K562 (cell line): ENCODE measurements around the gene CA5B. TPM values are rescaled to one million over a fixed set of nuclear protein-coding genes. Genes with fewer than 3 reads are reported as not detected.
A peak's percentile ranks its signal among the peaks of the same experiment; 100 is the strongest.

Source experiments
- ATAC-seq: fragments of 200-7000 bp; cut with Tn5 transposase; 3 replicates; pipeline ENCODE4 v1.9.1; 2020; ENCODE audit warnings: moderate library complexity
- Bru-seq: library from RNA; stranded (reverse); fragments of 400-500 nt; gene quantifications from one replicate; lab custom pipeline; 2021; lab: Mats Ljungman, UMichigan
- BruChase-seq, 2 experiments: library from RNA; stranded (reverse); fragments of 400-500 nt; gene quantifications; one replicate each; lab custom pipeline; 2021; lab: Mats Ljungman, UMichigan
- BruUV-seq: library from RNA; stranded (reverse); fragments of 400-500 nt; replicated peaks from 2 replicates; lab custom pipeline; 2021; lab: Mats Ljungman, UMichigan
- CTCF ChIA-PET: fragments of 300-600 bp; formaldehyde crosslinking; extraction: SDS; loops from one replicate; lab custom pipeline; 2021; ENCODE audit warnings: low intra/inter-chr PET ratio; lab: Yijun Ruan, JAX
- POLR2A ChIA-PET: fragments of 300-600, 350-650 bp; sonication (Branson Sonifier 250); formaldehyde crosslinking; extraction: SDS; loops from one replicate; lab custom pipeline; 2021; ENCODE audit warnings: antibody characterized with exemption, inconsistent platforms; lab: Yijun Ruan, JAX
- DNase-seq, 4 experiments: peaks; one replicate each; pipeline versions ENCODE4 v3.0.0 to v3.0.0-alpha.2; 2011 to 2018; ENCODE audit warnings: low spot score in 3 of 4, mixed read lengths in 3 of 4; ENCODE audit errors: extremely low read depth in 1 of 4
- FAIRE-seq: peaks from 2 replicates; lab custom pipeline; 2011; peaks lifted over from hg19 to GRCh38; lab: Jason Lieb, UNC
- H2AFZ ChIP-seq: 2 replicates; pipeline ENCODE4 v1.6.0; 2011; ENCODE audit warnings: low read depth, low read length, control low read depth, inconsistent platforms
- H3K27ac ChIP-seq: fragments of 200-600 bp; 3 replicates; pipeline ENCODE4 v1.8.0; 2011; ENCODE audit warnings: low read depth, mild to moderate bottlenecking, control low read depth, inconsistent platforms, low read length, moderate library complexity, mixed read lengths; ENCODE audit errors: extremely low read depth
- H3K27me3 ChIP-seq, 2 experiments: fragments of 300-600 bp in 1 of 2; 2 replicates in 1 of 2; 3 replicates in 1 of 2; pipeline versions ENCODE4 v1.6.0 to v1.8.0; 2011; ENCODE audit warnings: inconsistent platforms in 2 of 2, low read length in 2 of 2, mild to moderate bottlenecking in 1 of 2, mixed read lengths in 1 of 2, moderate library complexity in 1 of 2; ENCODE audit not compliant: control insufficient read depth in 2 of 2, insufficient read depth in 2 of 2
- H3K36me3 ChIP-seq: fragments of 300-600 bp; 3 replicates; pipeline ENCODE4 v1.8.0; 2011; ENCODE audit warnings: mild to moderate bottlenecking, low read length, inconsistent platforms; ENCODE audit not compliant: control insufficient read depth, insufficient read depth
- H3K4me1 ChIP-seq, 2 experiments: fragments of 200-600 bp in 1 of 2; replicated peaks in 1 of 2; 2 replicates in 1 of 2; 3 replicates in 1 of 2; pipeline versions ENCODE4 v1.5.1 to v1.8.0; 2011; ENCODE audit warnings: inconsistent platforms in 2 of 2, low read length in 2 of 2, mild to moderate bottlenecking in 1 of 2, mixed read lengths in 1 of 2, moderate library complexity in 1 of 2; ENCODE audit not compliant: control insufficient read depth in 2 of 2, insufficient read depth in 2 of 2
- H3K4me2 ChIP-seq: 2 replicates; pipeline ENCODE4 v1.6.1; 2011; ENCODE audit warnings: low read length, control low read depth, inconsistent platforms, mixed read lengths; ENCODE audit not compliant: insufficient read depth
- H3K4me3 ChIP-seq: fragments of 200-600 bp; sonication (generic), shearing (Covaris generic); 2 replicates; pipeline ENCODE4 v1.5.1; 2016; ENCODE audit warnings: control low read depth, inconsistent platforms
- H3K79me2 ChIP-seq: fragments of 200-600 bp; 3 replicates; pipeline ENCODE4 v1.8.0; 2011; ENCODE audit warnings: low read length, inconsistent platforms; ENCODE audit not compliant: control insufficient read depth, insufficient read depth
- H3K9ac ChIP-seq, 2 experiments: 2 replicates each; pipeline versions ENCODE4 v1.6.0 to v1.6.1; 2011; ENCODE audit warnings: low read depth in 2 of 2, low read length in 2 of 2, control low read depth in 1 of 2, inconsistent platforms in 1 of 2, mild to moderate bottlenecking in 1 of 2, mixed read lengths in 1 of 2; ENCODE audit not compliant: insufficient read depth in 1 of 2
- H3K9me1 ChIP-seq: one replicate; pipeline ENCODE4 v1.6.0; 2011; ENCODE audit warnings: inconsistent platforms, mild to moderate bottlenecking, low read length, moderate library complexity; ENCODE audit not compliant: control insufficient read depth, insufficient read depth
- H3K9me3 ChIP-seq: replicated peaks from 2 replicates; pipeline ENCODE4 v1.5.1; 2011; ENCODE audit warnings: low read depth, low read length, inconsistent platforms; ENCODE audit not compliant: control insufficient read depth, insufficient read depth
- H4K20me1 ChIP-seq: replicated peaks from 2 replicates; pipeline ENCODE4 v1.6.1; 2011; ENCODE audit warnings: low read length, inconsistent platforms, mixed read lengths; ENCODE audit not compliant: control insufficient read depth, insufficient read depth
- E2F1 ChIP-seq: sonication (generic); formaldehyde crosslinking; IDR thresholded peaks from 2 replicates; pipeline ENCODE4 v1.8.1; 2023; ENCODE audit warnings: mild to moderate bottlenecking, missing genetic modification reagents, moderate library complexity
- E2F3 ChIP-seq: fragments of 250-450 bp; sonication (Bioruptor Pico); IDR thresholded peaks from 2 replicates; pipeline ENCODE4 v1.4.0; 2020; ENCODE audit warnings: mild to moderate bottlenecking
- FOXP4 ChIP-seq: sonication (generic); formaldehyde crosslinking; IDR thresholded peaks from 2 replicates; pipeline ENCODE4 v1.8.0; 2022; ENCODE audit warnings: mild to moderate bottlenecking, missing genetic modification reagents, borderline replicate concordance
- HLTF ChIP-seq: fragments of 450-650 bp; IDR thresholded peaks from 2 replicates; pipeline ENCODE4 v1.6.1; 2016
- NRF1 ChIP-seq, 2 experiments: fragments of 450-650 bp; IDR thresholded peaks in 1 of 2; conservative IDR thresholded peaks in 1 of 2; 2 replicates each; pipeline ENCODE4 v1.6.1; 2014; ENCODE audit warnings: mild to moderate bottlenecking in 2 of 2
- POLR3G ChIP-seq: IDR thresholded peaks from 2 replicates; pipeline ENCODE4 v1.6.1; 2011; ENCODE audit not compliant: insufficient read length, insufficient replicate concordance; ENCODE audit errors: extremely low read depth
- STAT5B ChIP-seq: fragments of 250-450 bp; sonication (Bioruptor Pico); IDR thresholded peaks from 2 replicates; pipeline ENCODE4 v1.8.0; 2021; ENCODE audit warnings: mild to moderate bottlenecking, inconsistent platforms
- TSC22D4 ChIP-seq: fragments of 450-650 bp; IDR thresholded peaks from 2 replicates; pipeline ENCODE4 v1.6.1; 2016; ENCODE audit warnings: missing genetic modification characterization, missing biosample characterization, control low read depth
- ZC3H8 ChIP-seq: fragments of 450-650 bp; IDR thresholded peaks from 2 replicates; pipeline ENCODE4 v1.6.1; 2017
- ZNF740 ChIP-seq, 3 experiments: fragments of 200-800 bp in 1 of 3; sonication (Bioruptor generic) in 1 of 3; sonication (generic) in 1 of 3; formaldehyde crosslinking in 1 of 3; IDR thresholded peaks; 2 replicates each; pipeline versions ENCODE4 v1.6.1 to v1.8.0; 2016 to 2022; ENCODE audit warnings: mild to moderate bottlenecking in 2 of 3, missing compliant biosample characterization in 2 of 3, missing genetic modification characterization in 2 of 3, missing genetic modification reagents in 1 of 3
- WGBS: fragments of 100-300 bp; shearing (Covaris generic); methylation state at CpG from one replicate; pipeline ENCODE4 v1.1.6; 2016; ENCODE audit warnings: low coverage, mixed read lengths; ENCODE audit not compliant: insufficient coverage; ENCODE audit errors: missing lambda C conversion rate; 5-methylcytosine and 5-hydroxymethylcytosine counted together
- in situ Hi-C: fragments of 300-500 bp; cut with MboI; formaldehyde crosslinking; loops from 4 replicates; pipeline ENCODE4 v1.15.0; 2018; ENCODE audit warnings: inconsistent platforms, mixed read lengths
- intact Hi-C: fragments of 100-400 bp; cut with micrococcal nuclease; formaldehyde crosslinking; loops from 2 replicates; pipeline ENCODE4 v1.14.2; 2022
- long read RNA-seq, 3 experiments: library from polyadenylated mRNA in 2 of 3; library from RNA in 1 of 3; unstranded in 2 of 3; stranded (forward) in 1 of 3; transcript quantifications; one replicate each; pipeline ENCODE4 v2.0.0, GENCODE V29; 2019 to 2022
- polyA minus RNA-seq, 3 experiments: library from RNA; depleted of rRNA, polyadenylated mRNA; stranded (reverse); fragments of >200 nt; gene quantifications; 2 replicates each; pipeline ENCODE4 v1.2.3, GENCODE V29; 2011
- polyA plus RNA-seq, 8 experiments: library from polyadenylated mRNA; depleted of rRNA in 4 of 8; stranded (reverse) in 5 of 8; unstranded in 3 of 8; fragments of >200 nt; fragmentation: Nextera tagmentation in 2 of 8; fragmentation: Illumina TruSeq in 1 of 8; extraction: Ambion mirVana in 2 of 8; extraction: Trizol in 1 of 8; gene quantifications; 2 replicates each; pipeline versions ENCODE4 v1.2.1 to v1.2.3, GENCODE V29; 2011 to 2014; ENCODE audit warnings: inconsistent platforms in 1 of 8, missing spikeins in 1 of 8
- total RNA-seq, 7 experiments: library from RNA; depleted of rRNA in 6 of 7; stranded (reverse); fragments of >200 nt in 6 of 7; fragmentation: Illumina TruSeq in 2 of 7; extraction: Trizol in 2 of 7; gene quantifications; 2 replicates each; pipeline versions ENCODE4 v1.2.1 to v1.2.3, GENCODE V29; 2011 to 2021; ENCODE audit warnings: low replicate concordance in 1 of 7

Gene CA5B
- total RNA-seq (2011; cell fraction: chromatin; rRNA removed; ENCODE audit: low replicate concordance): 19.0 and 28.7 TPM in 2 replicates
- 9.3 and 9.8 TPM in 2 replicates for total RNA-seq (2011; cell fraction: nucleolus; rRNA removed)
- 14.8 and 20.6 TPM in 2 replicates for total RNA-seq (2011; cell fraction: nucleoplasm; rRNA removed)
- total RNA-seq (2014; rRNA removed): 1.6 and 1.9 TPM in 2 replicates
- 2.8 TPM in 2 replicates for total RNA-seq (2014; rRNA removed; fragmentation: Illumina TruSeq; extraction: Trizol)
- 2.8 and 3.6 TPM in 2 replicates for total RNA-seq (2015; rRNA removed; fragmentation: Illumina TruSeq; extraction: Trizol)
- total RNA-seq (2021): 3.1 and 3.5 TPM in 2 replicates
- polyA plus RNA-seq (2011; rRNA removed): 3.7 and 4.6 TPM in 2 replicates
- 1.6 and 3.1 TPM in 2 replicates for polyA plus RNA-seq (2011; cell fraction: cytosol; rRNA removed)
- 6.0 and 8.6 TPM in 2 replicates for polyA plus RNA-seq (2011; cell fraction: nucleus; rRNA removed)
- 1.2 and 1.8 TPM in 2 replicates for polyA plus RNA-seq (2012)
- 2.0 and 2.6 TPM in 2 replicates for polyA plus RNA-seq (2014; fragmentation: Illumina TruSeq; extraction: Trizol)
- 1 to 10 TPM in 1 of 2 experiments, under 1 TPM in 1; 0.55 to 1.1 TPM for polyA plus RNA-seq (2014; fragmentation: Nextera tagmentation; extraction: Ambion mirVana)
- 1.5 and 3.4 TPM in 2 replicates for polyA plus RNA-seq (2014; rRNA removed)
- 7.8 and 9.0 TPM in 2 replicates for polyA minus RNA-seq (2011; rRNA and poly(A)+ RNA removed)
- polyA minus RNA-seq (2011; cell fraction: cytosol; rRNA and poly(A)+ RNA removed): 1.5 and 2.3 TPM in 2 replicates
- 6.7 and 9.9 TPM in 2 replicates for polyA minus RNA-seq (2011; cell fraction: nucleus; rRNA and poly(A)+ RNA removed)
- percentile 55 among the genes with signal in this experiment for Bru-seq, nascent RNA
- percentile 54 among the genes with signal in this experiment for BruChase-seq, experiment 1, labeled RNA remaining after a 2-hour chase
- percentile 56 among the genes with signal in this experiment for BruChase-seq, experiment 2, labeled RNA remaining after a 6-hour chase
- long read RNA-seq, experiment 1, partial matches to known transcripts: 1 of 27 reads
- long read RNA-seq, experiment 1, other reads (novel, unspliced or antisense): 26 of 27 reads
- long read RNA-seq, experiment 2, partial matches to known transcripts: 0 of 15 reads
- long read RNA-seq, experiment 2, other reads (novel, unspliced or antisense): 15 of 15 reads
- long read RNA-seq, experiment 3, partial matches to known transcripts: 0 of 5 reads
- long read RNA-seq, experiment 3, other reads (novel, unspliced or antisense): 5 of 5 reads

- Histone ChIP-seq H2AFZ (peak within 1 kb of the TSS; percentile 84), H3K27ac (peak within 1 kb of the TSS; percentile 60; the same call in 2 of the 3 replicates), H3K27me3 (no peaks in the 10 kb centered on the region), H4K20me1 (peaks cover 5% of the 10 kb centered on the region; the same call in 1 of the 2 replicates), H3K4me2 (peak within 1 kb of the TSS; percentile 79), H3K36me3 (no peaks in the 10 kb centered on the region), H3K79me2 (no peaks in the 10 kb centered on the region), H3K4me3 (peak within 1 kb of the TSS; percentile 26), H3K4me1 (peaks cover 6 to 15% of the 10 kb centered on the region in 2 experiments; a peak in 4 of 5 replicates), H3K9ac (peak within 1 kb of the TSS; percentile 52 to 79), H3K9me3 (no peaks in the 10 kb centered on the region), H3K9me1 (no peaks in the 10 kb centered on the region)
- ChIA-PET CTCF (no interaction called here), POLR2A (interaction anchor here (0.6 to 0.7 kb wide), 2 partner anchors 10 to 39 kb away, joined by 3 read pairs; no protein-coding TSS in a partner anchor)
- DNase-seq (peak; percentile 92 to 97 (median 96)), ATAC-seq (peak; percentile 100), FAIRE-seq (no peak)
- 62% methylated on average over 5 of the region's 55 CpGs for WGBS
- in situ Hi-C loops (no loop called here), intact Hi-C loops (no loop called here)
- no TSS peak for BruUV-seq
- no peak for TF ChIP-seq STAT5B (CRISPR knock-in tag)
- TF ChIP-seq E2F3 (CRISPR knock-in tag): no peak
- no peak for TF ChIP-seq POLR3G
- TF ChIP-seq E2F1 (CRISPR knock-in tag): no peak
- TF ChIP-seq TSC22D4 (tag): no peak
- no peak for TF ChIP-seq ZC3H8
- TF ChIP-seq HLTF: no peak
- peak; percentile 72 to 75 for TF ChIP-seq NRF1 (conservative IDR thresholded peaks at IDR 0.05 in 1 of 2, IDR thresholded peaks at IDR 0.05 in 1 of 2)
- TF ChIP-seq ZNF740 (CRISPR knock-in tag; IDR thresholded peaks at IDR 0.05): no peak
- no peak for TF ChIP-seq ZNF740 (tag; IDR thresholded peaks at IDR 0.05)
- TF ChIP-seq FOXP4 (CRISPR knock-in tag): no peak
Observed at GRCh38 chrX:15737959-15738902, at the start of gene CA5B. Gene CA5B (plus strand): TSS chrX:15738270. CDS start chrX:15750024, 11,754 bp downstream.
